Activated T-helper 1 cell treated with anti-CD3 and anti-CD28 coated beads, Interleukin-12 subunit alpha, Interleukin-12 subunit beta, Interleukin-2, Interleukin-4 antibody, amounts not matched to agents 30 ng/mL and 10 ng/mL and 1 ng/mL, durations not matched to agents 14 hours and 24 hours and 36 hours (primary cell): ENCODE measurements around the gene SNX25. TPM values are rescaled to one million over a fixed set of nuclear protein-coding genes. Genes with fewer than 3 reads are reported as not detected.
A peak's percentile ranks its signal among the peaks of the same experiment; 100 is the strongest.

Experiments
- DNase-seq: peaks from one replicate; pipeline ENCODE4 v3.0.0; 2021; ENCODE audit warnings: low spot score
- H3K27ac Mint-ChIP-seq: one replicate; pipeline ENCODE4 v1.8.0; 2021; ENCODE audit warnings: mild to moderate bottlenecking, mixed read lengths
- H3K27me3 Mint-ChIP-seq: one replicate; pipeline ENCODE4 v1.8.0; 2022; ENCODE audit warnings: mild to moderate bottlenecking, moderate library complexity, mixed read lengths; ENCODE audit not compliant: insufficient read depth
- H3K36me3 Mint-ChIP-seq: one replicate; pipeline ENCODE4 v1.8.0; 2021; ENCODE audit warnings: low read depth, mixed read lengths
- H3K4me1 Mint-ChIP-seq: one replicate; pipeline ENCODE4 v1.8.0; 2021; ENCODE audit warnings: low read depth, mixed read lengths
- H3K4me3 Mint-ChIP-seq: one replicate; pipeline ENCODE4 v1.8.0; 2021; ENCODE audit warnings: mild to moderate bottlenecking, moderate library complexity, mixed read lengths
- H3K9me3 Mint-ChIP-seq: one replicate; pipeline ENCODE4 v1.8.0; 2021; ENCODE audit warnings: mixed read lengths
- intact Hi-C: fragments of 100-400 bp; cut with micrococcal nuclease; formaldehyde crosslinking; loops from one replicate; pipeline ENCODE4 v1.15.1; 2024
- total RNA-seq: library from RNA; stranded (reverse); gene quantifications from 2 replicates; pipeline ENCODE4 v1.2.3, GENCODE V29; 2022

SNX25 gene
- total RNA-seq, 1 donor from 2014 or later: 22.9 TPM

DNA sequence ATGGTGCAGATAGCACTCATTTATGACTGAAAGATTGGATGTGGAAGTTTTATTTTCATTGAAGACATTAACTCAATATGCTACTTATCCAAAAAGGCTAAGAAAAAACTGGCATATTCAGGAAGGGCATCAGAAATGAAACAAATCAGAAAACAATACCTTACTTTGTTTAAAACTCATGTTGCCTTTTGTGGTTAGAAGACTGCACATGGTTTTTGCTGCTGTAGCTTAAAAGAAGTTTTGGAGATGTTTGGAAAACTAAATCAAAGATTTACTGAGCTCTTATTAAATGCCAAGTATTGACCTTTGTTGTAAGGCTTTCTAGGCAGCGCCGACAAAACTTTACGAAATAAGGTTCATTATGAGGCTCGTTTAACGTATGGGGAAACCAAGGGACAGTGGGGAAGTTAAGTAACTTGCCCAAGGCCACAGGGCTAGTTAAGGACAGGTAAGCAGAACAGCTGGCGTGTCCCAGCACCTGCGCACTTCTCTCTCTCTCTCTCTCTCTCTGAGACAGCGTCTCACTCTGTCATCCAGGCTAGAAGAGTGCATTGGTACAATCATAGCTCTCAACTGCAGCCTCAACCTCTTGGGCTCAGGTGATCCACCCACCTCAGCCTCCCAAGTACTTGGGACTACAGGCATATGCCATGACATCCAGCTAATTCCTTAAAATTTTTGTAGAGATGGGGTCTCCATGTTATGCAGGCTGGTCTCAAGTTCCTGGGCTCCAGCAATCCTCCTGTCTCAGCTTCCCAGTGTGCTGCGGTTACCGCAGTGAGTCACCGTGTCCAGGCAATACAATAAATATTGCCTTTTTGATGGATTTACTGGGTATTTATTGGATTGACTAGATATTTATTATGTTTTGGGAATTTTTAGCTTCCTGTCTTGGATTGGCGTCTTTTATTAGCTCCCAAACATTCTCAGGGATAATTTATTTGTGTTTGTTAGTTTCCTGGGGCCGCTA, 170.2 kb downstream of the SNX25 start:
- Mint-ChIP-seq H3K4me3 (no peak overlapping the region), H3K36me3 (peaks cover 7% of the 10 kb centered on the region), H3K27ac (no peak overlapping the region), H3K4me1 (peaks cover 7% of the 10 kb centered on the region), H3K9me3 (no peaks in the 10 kb centered on the region), H3K27me3 (no peaks in the 10 kb centered on the region)
- DNase-seq: no peak
- intact Hi-C loops: no loop called here

DNA sequence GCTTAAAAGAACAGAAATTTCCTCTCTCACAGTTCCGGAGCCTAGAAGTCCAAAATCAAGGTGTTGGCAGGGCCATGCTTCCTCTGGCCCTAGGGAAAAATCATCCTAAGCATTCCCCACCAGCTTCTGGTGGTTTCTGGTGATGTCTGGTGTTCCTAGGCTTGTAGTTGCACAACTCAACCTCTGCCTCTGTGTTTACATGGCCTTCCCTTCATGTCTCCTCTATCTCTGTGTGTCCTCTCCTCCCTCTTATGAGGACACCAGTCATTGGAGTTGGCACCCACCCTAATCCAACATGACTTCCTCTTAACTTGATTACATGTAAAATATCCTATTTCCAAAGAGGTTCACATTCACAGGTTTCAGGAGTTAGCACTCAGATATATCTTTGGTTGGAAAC, 170.9 kb downstream of the SNX25 start:
- Mint-ChIP-seq H3K27me3 (no peaks in the 10 kb centered on the region), H3K36me3 (peaks cover 9% of the 10 kb centered on the region), H3K4me3 (no peak overlapping the region), H3K9me3 (no peaks in the 10 kb centered on the region), H3K4me1 (peaks cover 14% of the 10 kb centered on the region), H3K27ac (no peak overlapping the region)
- intact Hi-C loops: no loop called here
- no peak for DNase-seq

DNA sequence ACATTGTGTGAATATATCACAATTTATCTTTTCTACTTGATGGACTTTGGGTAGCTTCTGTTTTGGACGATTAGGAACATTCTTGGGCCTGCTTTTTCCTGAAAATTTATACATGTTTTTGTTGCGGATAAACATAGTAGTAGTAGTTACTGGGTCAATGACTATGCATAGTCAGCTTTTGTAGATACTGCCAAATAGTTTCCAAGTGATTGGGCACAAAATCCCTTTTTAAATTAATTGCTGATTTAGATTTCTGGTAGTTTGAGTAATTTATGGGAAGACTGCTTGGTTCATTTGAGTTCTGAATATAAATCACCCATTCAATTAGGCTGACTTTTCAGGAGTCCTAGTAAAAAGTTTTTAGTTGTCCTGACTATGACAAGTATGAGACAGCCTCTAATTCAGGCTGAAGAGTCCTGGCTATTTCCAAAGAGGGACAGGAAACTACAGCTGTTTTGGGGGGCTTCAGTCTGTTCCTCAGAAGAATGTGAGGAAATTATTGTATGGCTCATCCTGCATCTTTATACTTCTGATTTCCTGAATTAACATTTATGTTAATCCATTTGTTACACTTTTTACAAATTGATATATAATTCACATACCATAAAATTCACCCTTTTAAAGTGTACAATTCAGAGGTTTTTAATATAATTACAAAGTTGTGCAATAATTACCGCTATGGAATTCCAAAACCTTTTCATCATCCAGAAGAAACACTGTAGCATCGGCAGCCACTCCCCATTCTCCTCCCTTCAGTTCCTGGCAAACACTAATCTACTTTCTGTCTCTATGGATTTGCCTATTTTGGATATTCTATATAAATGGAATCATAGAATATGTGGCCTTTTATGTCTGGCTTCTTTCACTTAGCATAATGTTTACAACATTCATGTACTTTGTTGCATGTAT, 172.1 kb downstream of the SNX25 start:
- DNase-seq: no peak
- Mint-ChIP-seq H3K36me3 (peaks cover 7% of the 10 kb centered on the region), H3K4me3 (no peak overlapping the region), H3K27me3 (no peaks in the 10 kb centered on the region), H3K27ac (no peak overlapping the region), H3K9me3 (no peaks in the 10 kb centered on the region), H3K4me1 (peaks cover 22% of the 10 kb centered on the region)
- intact Hi-C loops: no loop called here

DNA sequence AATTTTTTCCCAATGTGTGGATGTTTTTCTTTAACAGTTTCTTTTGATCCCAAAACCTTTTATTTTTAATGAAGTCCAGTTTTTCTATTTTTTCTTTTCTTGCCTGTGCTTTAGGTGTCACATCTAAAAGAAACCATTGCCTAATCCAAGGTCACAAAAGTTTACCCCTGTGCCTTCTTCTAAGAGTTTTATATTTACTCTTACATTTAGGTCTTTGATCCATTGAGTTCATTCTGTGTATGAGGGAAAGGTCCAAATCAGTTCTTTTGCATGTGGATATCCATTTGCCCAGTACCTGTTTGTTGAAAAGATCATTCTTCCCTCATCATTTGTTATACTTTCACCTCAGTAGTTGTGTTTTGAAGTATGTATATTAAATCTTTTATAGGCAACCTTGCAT, 173.4 kb downstream of the SNX25 start:
- no peak overlapping the region for H3K4me3 Mint-ChIP-seq
- peaks cover 22% of the 10 kb centered on the region for H3K4me1 Mint-ChIP-seq

DNA sequence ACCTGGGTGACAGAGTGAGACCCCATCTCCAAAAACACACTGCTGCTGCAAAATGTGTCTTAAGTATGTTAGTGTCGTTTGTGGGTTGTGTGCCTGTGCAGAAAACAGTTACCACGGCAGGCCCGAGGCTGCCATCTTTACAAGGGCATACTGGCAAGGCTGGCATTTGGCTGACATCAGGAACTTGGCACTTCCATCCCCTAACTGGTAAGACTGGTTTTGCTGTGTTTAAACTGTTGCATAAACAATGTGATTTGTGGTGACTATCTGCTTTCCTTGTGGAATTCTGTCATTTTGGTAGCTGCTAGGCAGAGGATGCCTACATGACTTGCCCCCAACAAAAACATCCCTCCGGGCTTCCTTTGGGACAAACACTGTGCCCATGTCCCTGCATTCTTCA, 174.1 kb downstream of the SNX25 start:
- H3K27ac Mint-ChIP-seq: no peak overlapping the region
- intact Hi-C loops: no loop called here
- H3K4me1 Mint-ChIP-seq: peaks cover 22% of the 10 kb centered on the region

More for the DNA sequence above, 173.4 kb downstream of the SNX25 start:
- H3K27ac Mint-ChIP-seq: no peak overlapping the region
- no peaks in the 10 kb centered on the region for H3K27me3 Mint-ChIP-seq
- intact Hi-C loops: no loop called here
- H3K9me3 Mint-ChIP-seq: no peaks in the 10 kb centered on the region
- DNase-seq: no peak
- H3K36me3 Mint-ChIP-seq: peaks cover 7% of the 10 kb centered on the region

DNA sequence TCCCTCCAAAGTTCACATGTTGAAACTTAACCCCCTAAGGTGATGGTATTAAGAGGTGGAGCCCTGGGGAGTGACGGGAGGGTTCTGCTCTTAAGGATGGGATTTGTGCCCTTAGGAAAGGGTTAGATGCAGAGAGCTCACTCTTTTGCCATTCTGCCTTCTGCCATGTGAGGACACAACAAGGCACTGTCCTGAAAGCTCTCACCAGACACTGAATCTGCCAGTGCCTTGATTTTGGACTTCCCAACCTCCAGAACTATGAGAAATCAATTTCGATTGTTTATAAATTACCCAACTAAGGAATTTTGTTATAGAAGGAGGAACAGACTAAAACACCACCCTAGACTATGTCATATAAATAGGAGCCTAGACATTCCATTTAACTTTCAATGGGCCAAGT, 174.7 kb downstream of the SNX25 start:
- Mint-ChIP-seq H3K36me3 (peaks cover 7% of the 10 kb centered on the region), H3K27me3 (no peaks in the 10 kb centered on the region), H3K4me3 (no peak overlapping the region), H3K4me1 (peaks cover 22% of the 10 kb centered on the region), H3K27ac (no peak overlapping the region), H3K9me3 (no peaks in the 10 kb centered on the region)
- no peak for DNase-seq
- intact Hi-C loops: no loop called here

More for the DNA sequence above, 174.1 kb downstream of the SNX25 start:
- Mint-ChIP-seq H3K36me3 (peaks cover 7% of the 10 kb centered on the region), H3K4me3 (no peak overlapping the region), H3K9me3 (no peaks in the 10 kb centered on the region), H3K27me3 (no peaks in the 10 kb centered on the region)
- no peak for DNase-seq

DNA sequence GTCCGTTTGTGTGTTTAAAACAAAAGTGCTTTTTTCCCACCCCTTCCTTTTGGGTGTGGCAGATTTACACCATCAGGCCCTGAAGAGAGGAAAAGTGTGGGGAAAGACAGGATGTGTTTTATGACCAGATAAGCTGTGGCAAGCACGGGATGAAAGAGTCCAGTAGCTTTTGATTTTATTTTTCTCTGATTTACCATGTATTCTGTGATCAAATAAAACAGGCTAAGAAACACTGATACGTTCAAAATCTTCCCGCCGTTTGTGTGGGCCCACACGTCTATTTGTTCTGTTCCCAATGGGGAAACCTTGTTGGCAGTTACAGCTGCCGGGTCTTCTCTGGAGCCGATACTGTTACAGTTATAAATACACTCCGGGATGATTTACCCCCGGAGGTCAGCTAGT, 175.5 kb downstream of the SNX25 start:
- peaks cover 22% of the 10 kb centered on the region for H3K4me1 Mint-ChIP-seq
- H3K4me3 Mint-ChIP-seq: no peak overlapping the region
- intact Hi-C loops: no loop called here
- no peaks in the 10 kb centered on the region for H3K27me3 Mint-ChIP-seq
- H3K27ac Mint-ChIP-seq: no peak overlapping the region
- no peak for DNase-seq
- no peaks in the 10 kb centered on the region for H3K9me3 Mint-ChIP-seq
- H3K36me3 Mint-ChIP-seq: peaks cover 7% of the 10 kb centered on the region

DNA sequence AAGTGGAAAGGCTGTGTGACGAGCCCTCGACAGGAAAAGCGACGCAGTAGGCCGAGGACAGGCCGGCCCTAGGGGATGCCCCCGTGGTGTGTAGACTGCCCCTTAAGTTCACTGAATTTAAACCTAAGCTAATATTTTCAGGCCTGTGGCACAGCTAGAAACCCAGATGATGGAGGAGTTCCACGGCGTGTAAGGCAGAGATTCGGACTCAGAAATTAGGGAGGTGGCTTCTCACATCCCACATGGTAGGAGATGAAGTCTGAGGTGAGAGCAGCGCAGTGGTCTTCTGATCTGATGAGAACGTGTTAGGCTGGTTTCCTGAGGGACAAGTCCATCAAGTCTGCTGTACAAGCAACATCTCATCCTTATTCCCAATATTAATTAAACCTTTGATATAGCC, 178.6 kb downstream of the SNX25 start:
- Mint-ChIP-seq H3K27ac (no peak overlapping the region), H3K9me3 (no peaks in the 10 kb centered on the region), H3K27me3 (peaks cover 2% of the 10 kb centered on the region), H3K36me3 (peaks cover 3% of the 10 kb centered on the region), H3K4me3 (no peak overlapping the region), H3K4me1 (peaks cover 32% of the 10 kb centered on the region)
- intact Hi-C loops: no loop called here
- DNase-seq: no peak

DNA sequence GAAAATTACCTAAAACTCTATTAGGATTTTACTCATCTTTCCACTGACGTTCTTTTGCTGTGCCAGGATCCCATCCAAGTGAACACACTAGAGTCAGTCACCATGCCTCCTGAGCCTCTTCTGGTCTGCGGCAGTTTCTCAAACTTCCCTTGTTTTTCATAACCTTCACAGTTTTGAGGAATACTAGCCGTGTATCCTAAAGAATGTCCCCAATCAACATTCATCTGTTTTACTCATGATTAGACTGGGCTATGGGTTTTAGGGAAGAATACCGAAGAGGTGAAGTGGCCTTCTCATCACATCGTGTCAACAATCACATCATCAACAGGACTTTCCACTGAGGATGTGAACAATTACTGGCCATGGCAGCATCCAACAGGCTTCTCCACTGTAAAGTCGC, 181.5 kb downstream of the SNX25 start:
- H3K27me3 Mint-ChIP-seq: peaks cover 2% of the 10 kb centered on the region
- H3K9me3 Mint-ChIP-seq: no peaks in the 10 kb centered on the region
- intact Hi-C loops: loop anchor here (10.0 kb wide), 1 partner anchor 566 kb away; the partner anchor contains the start of gene ACSL1
- DNase-seq: no peak
- no peak overlapping the region for H3K4me3 Mint-ChIP-seq
- H3K36me3 Mint-ChIP-seq: peaks cover 5% of the 10 kb centered on the region
- peaks cover 33% of the 10 kb centered on the region for H3K4me1 Mint-ChIP-seq
- H3K27ac Mint-ChIP-seq: no peak overlapping the region

DNA sequence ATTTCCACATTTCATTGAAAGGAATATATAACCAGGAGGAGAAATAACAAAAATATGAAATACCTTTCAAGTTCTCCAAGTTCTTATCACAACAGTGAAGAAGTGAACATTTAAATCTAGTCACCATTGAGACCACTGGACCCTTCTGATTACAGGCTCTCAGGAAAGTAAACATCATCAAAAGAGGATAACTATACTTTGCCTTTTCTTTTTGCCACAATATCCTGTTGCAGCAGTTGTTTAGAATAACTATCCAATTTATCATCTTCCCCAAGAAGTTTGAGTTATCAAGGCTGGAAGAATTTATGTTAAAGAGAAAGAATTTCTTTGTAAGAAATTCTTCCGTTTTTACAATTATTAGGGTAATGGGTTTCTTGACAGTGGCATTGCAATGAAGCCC, 182.8 kb downstream of the SNX25 start:
- no peak overlapping the region for H3K4me3 Mint-ChIP-seq
- H3K4me1 Mint-ChIP-seq: peaks cover 36% of the 10 kb centered on the region
- intact Hi-C loops: loop anchor here (10.0 kb wide), 1 partner anchor 567 kb away; the partner anchor contains the start of gene ACSL1
- H3K27ac Mint-ChIP-seq: no peak overlapping the region
- H3K27me3 Mint-ChIP-seq: peaks cover 2% of the 10 kb centered on the region
- peaks cover 6% of the 10 kb centered on the region for H3K36me3 Mint-ChIP-seq
- no peaks in the 10 kb centered on the region for H3K9me3 Mint-ChIP-seq
- no peak for DNase-seq

DNA sequence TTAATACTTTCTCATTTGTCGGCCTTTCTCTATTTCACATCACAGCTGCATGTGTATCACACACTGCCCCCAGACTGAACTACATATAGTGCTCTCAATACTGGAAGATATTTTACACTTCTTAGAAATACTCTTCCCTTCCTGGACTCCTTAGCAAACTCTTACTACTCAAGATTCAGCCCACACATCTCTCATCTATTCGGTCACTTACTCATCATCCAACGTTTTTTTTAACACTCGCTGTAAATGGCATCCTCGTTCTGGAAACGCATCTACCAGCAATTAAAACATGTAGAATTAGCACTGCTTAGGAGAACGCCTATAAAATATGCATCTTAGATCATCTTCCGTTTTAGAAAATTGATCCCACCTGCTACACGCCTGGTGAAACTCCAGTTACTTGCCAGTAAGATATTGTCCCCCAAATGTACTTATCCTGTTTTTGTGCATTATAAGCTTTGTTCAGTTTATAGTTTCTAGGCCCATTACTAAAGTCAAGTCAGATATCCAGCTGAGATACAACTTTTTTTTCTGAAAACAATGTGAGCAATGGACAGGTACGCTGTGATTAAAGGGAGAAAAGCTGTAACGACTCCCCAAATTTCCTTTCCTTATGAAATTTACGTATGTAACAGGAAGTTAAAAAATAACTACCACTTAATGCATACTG, 185.3 kb downstream of the SNX25 start:
- peaks cover 59% of the 10 kb centered on the region for H3K4me1 Mint-ChIP-seq
- H3K4me3 Mint-ChIP-seq: peak overlapping the region; percentile 94
- H3K27me3 Mint-ChIP-seq: peaks cover 2% of the 10 kb centered on the region
- no peaks in the 10 kb centered on the region for H3K9me3 Mint-ChIP-seq
- DNase-seq: no peak
- peaks cover 25% of the 10 kb centered on the region for H3K36me3 Mint-ChIP-seq
- intact Hi-C loops: loop anchor here (2.0 to 10.0 kb wide), 3 partner anchors 76 to 798 kb away; partner anchors contain the start of genes ACSL1 and CYP4V2
- peak overlapping the region; percentile 91 for H3K27ac Mint-ChIP-seq

DNA sequence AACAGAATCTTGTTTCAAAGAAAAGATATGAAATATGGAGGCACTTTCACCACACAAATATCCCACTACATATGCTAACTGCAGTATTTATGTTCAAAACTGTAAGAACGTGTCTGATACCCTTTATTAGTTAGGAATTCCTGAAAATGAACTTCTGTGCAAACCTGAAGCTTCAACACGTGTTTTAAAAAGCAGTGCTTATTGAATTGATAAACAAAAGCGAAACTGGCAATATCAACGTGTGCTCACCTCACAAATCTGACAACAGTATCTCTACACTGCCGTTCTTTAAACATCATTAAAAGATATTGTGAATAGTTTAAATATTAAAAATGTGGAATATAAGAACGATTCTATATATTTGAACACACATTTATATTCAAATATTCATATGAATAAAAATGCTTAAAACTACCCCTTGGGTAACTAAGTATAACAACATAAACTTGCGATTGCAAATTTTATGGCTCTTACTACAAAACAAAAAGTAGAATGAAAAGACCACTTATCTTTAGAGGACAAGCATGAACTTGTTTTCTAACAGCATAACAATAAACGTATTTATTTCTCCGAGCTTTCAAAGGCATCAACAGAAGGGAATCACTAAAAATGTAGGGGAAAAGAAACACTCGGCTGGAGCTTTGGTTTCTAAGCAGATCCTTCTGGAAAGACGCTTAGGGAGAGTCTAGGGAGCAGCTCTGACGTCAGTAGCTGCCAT, 186.0 kb downstream of the SNX25 start, which contains the start of gene LRP2BP:
Gene LRP2BP, minus strand, starts transcription at position 687 of the 718 bp plus-strand sequence. CDS start 17,738 bp downstream, outside the sequence.
- H3K4me3 Mint-ChIP-seq: peak within 1 kb of the TSS; percentile 94
- peaks cover 2% of the 10 kb centered on the region for H3K27me3 Mint-ChIP-seq
- H3K36me3 Mint-ChIP-seq: peaks cover 32% of the 10 kb centered on the region
- H3K4me1 Mint-ChIP-seq: peaks cover 65% of the 10 kb centered on the region
- no peaks in the 10 kb centered on the region for H3K9me3 Mint-ChIP-seq
- intact Hi-C loops: loop anchor here (2.0 to 10.0 kb wide), 3 partner anchors 77 to 797 kb away; partner anchors contain the start of genes ACSL1 and CYP4V2
- DNase-seq: no peak
- H3K27ac Mint-ChIP-seq: peak within 1 kb of the TSS; percentile 97
